Activated CD8-positive, alpha-beta memory T cell treated with anti-CD3 and anti-CD28 coated beads, Interleukin-2, amount 50 U/mL, for 24 hours (primary cell): ENCODE data around the gene IL1RL1.

ENCODE experiments used
- DNase-seq: peaks from one replicate; pipeline ENCODE4 v3.0.0-alpha.2; 2020; ENCODE audit errors: extremely low read depth

The IL1RL1 gene

DNA sequence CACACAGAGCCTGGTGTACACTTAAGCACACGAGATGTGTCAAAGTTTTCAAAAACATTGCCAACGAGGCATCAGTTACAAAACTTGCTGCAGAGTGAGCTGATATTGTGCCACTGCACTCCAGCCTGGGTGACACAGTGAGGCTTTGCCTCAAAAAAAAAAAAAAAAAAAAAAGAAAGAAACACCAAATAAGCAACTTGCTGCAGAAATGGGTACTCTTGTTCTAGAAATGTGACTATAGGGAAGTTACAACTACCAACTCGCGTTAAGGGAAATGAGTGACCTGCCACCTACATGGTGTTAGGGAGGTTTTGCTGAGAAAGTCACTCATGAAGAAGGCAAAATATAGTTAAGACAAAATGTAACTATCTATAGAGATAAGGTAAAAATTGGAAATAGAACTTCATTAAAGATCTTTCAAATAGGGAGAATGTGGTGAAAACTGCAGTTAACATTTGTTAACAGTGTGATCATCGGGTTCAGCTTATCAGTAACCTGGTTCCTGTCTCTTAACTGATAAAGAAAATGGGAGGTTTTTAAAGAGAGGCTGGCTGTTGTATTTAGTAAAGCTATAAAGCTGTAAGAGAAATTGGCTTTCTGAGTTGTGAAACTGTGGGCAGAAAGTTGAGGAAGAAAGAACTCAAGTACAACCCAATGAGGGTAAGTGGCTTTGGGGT is at the start of gene IL1RL1:
Gene IL1RL1, plus strand, starts transcription at position 600 of the 677 bp plus-strand sequence. CDS start 26,702 bp downstream, outside the sequence.
- no peak for DNase-seq

GRCh38 chr2:102262216-102263129 is 48.9 kb upstream of the IL1RL1 start:
- DNase-seq: no peak

GRCh38 chr2:102264952-102265351 is 46.4 kb upstream of the IL1RL1 start:
- no peak for DNase-seq

- no peak for DNase-seq
Observed at GRCh38 chr2:102266204-102266603, 45.2 kb upstream of the IL1RL1 start.

DNA sequence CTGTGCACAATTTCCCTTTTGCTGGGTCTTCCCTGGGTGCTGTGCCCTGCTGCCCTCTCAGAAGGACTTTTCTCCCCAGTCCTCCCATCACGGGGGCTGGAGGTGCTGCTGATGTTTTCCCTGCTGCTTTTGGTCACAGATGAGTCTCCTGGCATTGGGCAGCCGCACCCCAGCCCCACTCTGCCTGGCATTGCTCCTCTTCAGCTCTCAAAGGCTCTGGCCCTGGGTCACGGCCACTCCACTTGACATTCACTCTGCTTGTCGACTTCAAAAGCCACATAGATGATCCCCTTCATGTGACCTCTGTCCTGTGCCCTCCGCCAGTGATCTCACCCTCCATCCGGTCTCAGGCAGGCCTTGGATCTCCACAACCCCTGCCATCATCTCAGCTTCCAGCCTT is 43.6 kb upstream of the IL1RL1 start:
- no peak for DNase-seq

- no peak for DNase-seq
Observed at GRCh38 chr2:102268510-102269199, 42.7 kb upstream of the IL1RL1 start.

DNA sequence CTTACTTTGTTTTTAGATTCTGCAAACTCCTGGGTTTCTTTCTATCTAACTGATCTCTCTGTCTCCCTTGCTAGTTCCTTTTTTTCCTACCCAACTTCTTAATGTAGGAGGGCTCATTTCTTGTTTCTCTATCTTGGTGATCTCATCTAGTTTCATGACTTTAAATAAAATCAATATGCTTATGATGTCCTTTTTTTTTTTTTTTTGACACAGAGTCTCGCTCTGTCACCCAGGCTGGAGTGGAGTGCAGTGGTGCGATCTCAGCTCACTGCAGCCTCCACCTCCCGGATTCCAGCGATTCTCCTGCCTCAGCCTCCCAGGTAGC is 42.2 kb upstream of the IL1RL1 start:
- DNase-seq: no peak

DNA sequence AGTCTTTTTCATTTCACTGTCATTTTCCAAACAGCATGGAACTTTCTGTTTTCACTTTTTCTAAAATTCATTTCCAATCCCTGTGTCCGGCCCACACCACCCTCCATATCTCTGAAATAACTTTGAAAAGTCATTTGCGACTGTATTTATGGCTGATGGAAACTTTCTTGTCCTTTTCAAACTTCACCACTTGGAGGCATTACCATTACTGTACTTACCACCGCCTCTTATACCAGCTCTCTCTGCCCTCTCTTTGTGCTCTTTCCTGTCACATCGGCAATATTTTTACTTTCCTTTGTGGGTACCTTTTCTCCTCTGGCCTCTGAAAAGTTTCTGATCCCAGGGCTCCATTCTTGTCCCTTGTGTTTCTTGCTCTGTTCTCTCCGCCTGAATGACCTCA is 39.5 kb upstream of the IL1RL1 start:
- DNase-seq: no peak

GRCh38 chr2:102273619-102274211 is 37.6 kb upstream of the IL1RL1 start:
- DNase-seq: no peak

- DNase-seq: no peak
Observed at GRCh38 chr2:102276549-102277201, 34.7 kb upstream of the IL1RL1 start.

DNA sequence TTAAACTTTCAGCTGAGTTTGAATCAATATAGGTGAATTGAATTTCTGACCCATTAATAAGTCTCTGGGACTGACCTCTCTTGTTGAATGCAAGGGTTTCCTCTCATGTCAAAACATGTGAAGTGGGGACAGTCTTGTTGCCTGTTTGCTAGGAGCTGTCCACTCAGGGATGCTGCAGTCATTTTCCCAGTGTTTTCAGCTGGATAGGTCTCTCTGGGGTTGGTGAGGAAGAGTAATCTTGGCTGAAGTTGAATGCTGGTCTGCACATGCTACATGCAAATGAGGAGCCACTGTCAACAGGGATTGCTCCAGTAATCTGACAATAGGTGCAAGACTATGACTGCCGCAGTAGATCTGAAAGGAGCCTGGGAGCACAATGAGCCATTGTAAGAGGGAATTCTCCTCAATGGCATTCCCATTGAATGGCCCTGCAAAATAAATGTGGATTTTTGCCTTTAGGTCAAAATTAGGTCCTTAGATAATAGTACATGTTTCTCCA is 34.1 kb upstream of the IL1RL1 start:
- no peak for DNase-seq

- no peak for DNase-seq
Observed at GRCh38 chr2:102278720-102279390, 32.5 kb upstream of the IL1RL1 start.

- DNase-seq: no peak
Observed at GRCh38 chr2:102279391-102279735, 32.0 kb upstream of the IL1RL1 start.

GRCh38 chr2:102282678-102283091 is 28.7 kb upstream of the IL1RL1 start:
- no peak for DNase-seq

GRCh38 chr2:102283996-102284395 is 27.4 kb upstream of the IL1RL1 start:
- DNase-seq: no peak

GRCh38 chr2:102284611-102285010 is 26.8 kb upstream of the IL1RL1 start:
- no peak for DNase-seq

DNA sequence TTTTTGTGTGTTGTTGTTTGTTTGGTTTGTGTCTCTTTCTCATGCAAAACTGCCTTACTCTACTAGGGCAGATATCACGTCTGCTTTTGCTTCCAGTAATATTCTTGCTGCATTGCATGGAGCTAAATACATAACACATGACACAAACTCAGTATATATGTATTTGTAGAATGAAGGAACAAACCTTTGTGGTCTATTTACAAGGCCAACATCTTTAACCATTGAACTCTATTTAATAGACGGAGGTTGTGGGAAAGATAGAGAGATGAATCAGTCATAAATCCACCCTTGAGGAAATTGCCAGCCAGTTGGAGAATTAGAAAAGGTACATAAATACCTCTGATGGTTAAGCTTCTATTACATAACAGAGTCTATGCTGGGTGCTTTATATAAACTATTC is 26.0 kb upstream of the IL1RL1 start:
- no peak for DNase-seq

DNA sequence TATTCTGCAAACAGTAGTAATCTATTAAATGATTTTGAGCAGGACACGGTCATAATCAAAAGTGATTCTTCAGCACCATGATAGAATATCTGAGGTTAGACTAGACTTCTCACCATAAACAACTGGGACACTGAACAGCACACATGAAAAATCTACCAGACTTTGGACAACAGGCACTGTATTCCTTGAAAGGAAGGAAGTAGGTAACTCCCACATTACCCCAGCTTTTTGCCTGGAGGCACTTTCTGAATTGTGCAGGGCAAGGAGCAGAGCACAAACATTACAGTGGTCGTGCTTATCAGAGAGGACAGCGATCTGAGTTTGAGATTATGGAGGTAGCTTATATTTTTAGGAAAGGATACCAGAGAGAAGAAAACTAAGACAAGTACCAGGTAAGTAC is 25.3 kb upstream of the IL1RL1 start:
- no peak for DNase-seq

- no peak for DNase-seq
Observed at GRCh38 chr2:102289129-102289528, 22.2 kb upstream of the IL1RL1 start.

DNA sequence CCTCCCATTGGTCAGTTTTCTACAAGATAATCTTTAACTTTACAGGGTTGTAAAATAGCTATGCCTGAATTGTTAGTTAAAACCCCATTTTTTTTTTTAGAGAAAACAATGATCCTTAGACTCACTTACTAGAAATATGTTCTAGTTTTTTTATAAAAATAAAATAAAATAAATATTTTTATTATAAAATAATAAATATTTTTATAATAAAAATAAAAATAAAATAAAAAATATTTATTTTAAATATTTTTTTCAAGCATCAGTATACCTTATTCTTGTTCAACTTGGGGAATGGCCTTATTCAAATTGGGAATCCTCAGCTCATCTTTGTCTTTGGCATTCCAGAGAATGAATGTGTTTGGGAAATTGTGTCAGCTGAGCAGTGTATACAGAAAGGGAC is 20.8 kb upstream of the IL1RL1 start:
- DNase-seq: no peak
